Left ventricle myocardium inferior (tissue), 1 donor: ENCODE measurements around the gene GREB1. TPM values are rescaled to one million over a fixed set of nuclear protein-coding genes. Genes with fewer than 3 reads are reported as not detected.

ENCODE experiments used
- DNase-seq: peaks from one replicate; pipeline ENCODE4 v3.0.0-alpha.2; 2020
- H3K27ac ChIP-seq: fragments of 200-600 bp; replicated peaks from 2 replicates; pipeline ENCODE4 v1.8.0; 2021
- H3K27me3 ChIP-seq: fragments of 200-600 bp; 2 replicates; pipeline ENCODE4 v1.8.0; 2021; ENCODE audit warnings: low read depth
- H3K36me3 ChIP-seq: fragments of 200-600 bp; 2 replicates; pipeline ENCODE4 v1.8.0; 2021
- H3K4me1 ChIP-seq: fragments of 200-600 bp; 2 replicates; pipeline ENCODE4 v1.8.0; 2021
- H3K4me3 ChIP-seq: fragments of 200-600 bp; 2 replicates; pipeline ENCODE4 v1.8.0; 2021; ENCODE audit warnings: mild to moderate bottlenecking, moderate library complexity
- H3K9me3 ChIP-seq: fragments of 200-600 bp; replicated peaks from 2 replicates; pipeline ENCODE4 v1.8.0; 2021
- CTCF ChIP-seq: fragments of 200-600 bp; IDR thresholded peaks from 2 replicates; pipeline ENCODE4 v1.8.0; 2021; ENCODE audit warnings: antibody characterized with exemption, mild to moderate bottlenecking, borderline replicate concordance
- intact Hi-C: fragments of 100-400 bp; cut with micrococcal nuclease; formaldehyde crosslinking; loops from one replicate; pipeline ENCODE4 v1.11.0; 2022
- total RNA-seq: library from RNA; stranded (reverse); fragmentation: NEBNext Ultra II Directional; extraction: Animal tissue kit (Norgen Biotek cat#: 25700); gene quantifications from one replicate; pipeline ENCODE4 v1.2.1, GENCODE V29; 2021
- donor health status: DM: no; HTN: yes; CAD: no; lungs with severe emphysema.

Gene GREB1
- total RNA-seq, 1 donor from 2014 or later: 7.8 TPM

DNA sequence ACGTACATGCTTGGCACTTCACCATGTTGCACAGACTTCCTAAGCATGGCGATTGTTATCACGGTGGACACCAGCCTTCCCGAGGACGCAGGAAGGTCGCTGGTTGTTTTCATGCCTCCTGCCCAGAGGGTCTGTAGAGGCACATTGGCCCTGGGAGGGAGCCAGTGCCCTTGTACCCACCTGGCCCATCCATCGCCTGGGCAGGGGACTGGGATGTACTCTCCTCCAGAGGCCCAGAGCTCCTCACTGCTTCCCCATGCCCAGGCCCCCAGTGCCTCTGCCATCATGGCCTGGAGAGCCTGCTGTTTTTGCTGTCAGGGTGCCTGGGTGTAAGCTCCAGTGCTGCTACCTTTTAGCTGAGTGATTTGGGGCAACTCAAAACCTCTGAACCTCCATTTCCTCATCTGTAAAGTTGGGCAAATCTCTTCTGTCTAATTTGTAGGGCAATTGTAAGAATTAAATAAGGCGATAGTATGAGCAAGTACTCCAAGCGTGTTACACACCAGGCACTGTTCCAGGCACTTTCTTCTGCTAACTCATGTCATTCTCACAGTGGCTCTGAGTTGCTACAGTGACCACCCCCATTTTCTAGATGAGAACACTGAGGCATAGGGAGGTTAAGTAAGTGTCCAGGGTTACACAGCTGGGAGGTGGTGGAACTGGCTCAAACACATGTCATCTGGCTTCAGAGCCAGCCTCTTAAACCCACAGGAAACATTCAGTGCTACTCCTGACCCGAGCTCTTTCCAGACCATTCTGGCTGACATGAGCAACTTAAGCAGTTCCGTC, 45.3 kb downstream of the GREB1 start:
- Histone ChIP-seq H3K27ac (no peak overlapping the region), H3K4me3 (no peak overlapping the region), H3K9me3 (no peaks in the 10 kb centered on the region), H3K36me3 (no peaks in the 10 kb centered on the region), H3K27me3 (no peaks in the 10 kb centered on the region), H3K4me1 (peaks cover 11% of the 10 kb centered on the region)
- no peak for DNase-seq
- no peak for TF ChIP-seq CTCF
- intact Hi-C loops: no loop called here

GRCh38 chr2:11579867-11580659, 46.2 kb downstream of the GREB1 start:
- DNase-seq: no peak
- H3K36me3 ChIP-seq: no peaks in the 10 kb centered on the region
- no peak overlapping the region for H3K27ac ChIP-seq
- TF ChIP-seq CTCF: no peak
- H3K4me1 ChIP-seq: peaks cover 12% of the 10 kb centered on the region
- intact Hi-C loops: no loop called here
- H3K4me3 ChIP-seq: no peak overlapping the region
- no peaks in the 10 kb centered on the region for H3K27me3 ChIP-seq
- no peaks in the 10 kb centered on the region for H3K9me3 ChIP-seq

DNA sequence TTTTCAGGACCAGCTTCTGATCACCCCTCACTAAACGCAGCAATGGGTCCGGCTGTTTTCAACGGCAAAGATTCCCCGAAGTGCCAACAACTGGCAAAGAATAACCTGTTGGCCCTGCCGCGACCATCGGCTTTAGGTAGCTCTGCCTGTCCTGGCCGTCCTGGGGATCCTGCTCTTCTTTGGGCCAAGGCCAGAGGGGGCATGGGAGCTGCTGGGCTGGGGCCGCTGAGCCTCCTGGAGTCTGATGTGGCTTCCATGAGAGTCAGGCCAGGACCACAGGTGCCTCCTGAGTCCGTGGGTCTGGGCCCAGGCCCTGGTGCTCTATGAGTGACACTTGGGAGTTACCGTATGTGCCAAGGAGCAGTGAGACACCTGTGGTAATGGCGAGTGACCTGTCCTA, 46.9 kb downstream of the GREB1 start:
- no peaks in the 10 kb centered on the region for H3K36me3 ChIP-seq
- no peak overlapping the region for H3K27ac ChIP-seq
- no peaks in the 10 kb centered on the region for H3K9me3 ChIP-seq
- no peak overlapping the region for H3K4me3 ChIP-seq
- DNase-seq: no peak
- H3K27me3 ChIP-seq: no peaks in the 10 kb centered on the region
- intact Hi-C loops: no loop called here
- peaks cover 12% of the 10 kb centered on the region for H3K4me1 ChIP-seq
- no peak for TF ChIP-seq CTCF

- Histone ChIP-seq H3K4me3 (no peak overlapping the region), H3K4me1 (peaks cover 12% of the 10 kb centered on the region), H3K27me3 (no peaks in the 10 kb centered on the region), H3K9me3 (no peaks in the 10 kb centered on the region), H3K36me3 (no peaks in the 10 kb centered on the region), H3K27ac (no peak overlapping the region)
- TF ChIP-seq CTCF: no peak
- intact Hi-C loops: no loop called here
- DNase-seq: no peak
Measured at GRCh38 chr2:11581124-11581796, 47.4 kb downstream of the GREB1 start.

DNA sequence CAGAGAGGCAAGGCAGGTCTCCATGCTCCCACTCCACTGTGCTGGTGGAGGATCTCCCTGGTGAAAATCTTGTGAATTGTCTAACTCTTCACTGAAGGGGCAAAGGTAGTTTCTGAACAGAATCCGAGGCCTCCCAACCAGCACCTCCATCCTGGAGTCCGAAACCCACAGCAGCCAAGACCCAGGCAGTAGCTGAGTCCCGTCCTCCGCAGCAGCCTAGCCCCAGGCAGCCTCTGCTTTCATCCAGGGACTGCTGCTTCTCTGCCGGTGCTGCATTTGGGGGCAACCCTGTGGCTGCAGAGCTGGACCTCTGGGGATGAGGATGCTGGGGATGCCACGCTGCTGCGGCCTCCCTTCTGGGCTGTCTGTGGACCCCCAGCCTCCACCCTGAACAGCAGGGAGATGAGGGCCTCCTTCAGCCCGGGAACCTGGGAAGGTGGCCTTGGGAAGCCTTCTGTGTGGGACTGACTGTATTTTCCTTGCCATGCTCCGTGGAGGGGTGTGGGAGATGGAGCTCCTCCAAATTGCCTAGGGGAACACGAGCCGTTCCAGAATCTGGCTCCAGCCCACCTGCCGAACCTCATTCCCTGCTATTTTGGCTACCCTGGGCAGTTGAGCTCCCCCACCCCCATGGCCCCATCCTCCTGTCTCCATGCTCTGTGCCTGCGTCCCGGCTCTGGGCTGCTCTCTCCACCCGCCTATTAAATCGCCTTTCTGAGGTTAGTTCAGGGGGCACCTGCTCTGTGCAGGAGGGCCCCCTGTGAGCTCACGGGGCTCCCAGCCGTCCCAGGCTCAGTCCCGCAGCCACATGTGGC, 48.2 kb downstream of the GREB1 start:
- no peak for DNase-seq
- Histone ChIP-seq H3K36me3 (no peaks in the 10 kb centered on the region), H3K27ac (peak overlapping the region; percentile 32), H3K9me3 (no peaks in the 10 kb centered on the region), H3K4me3 (no peak overlapping the region), H3K27me3 (no peaks in the 10 kb centered on the region), H3K4me1 (peaks cover 12% of the 10 kb centered on the region)
- TF ChIP-seq CTCF: no peak
- intact Hi-C loops: no loop called here
